Neural progenitor cell (in vitro differentiated cells): ENCODE data around the gene HHAT. TPM values are rescaled to one million over a fixed set of nuclear protein-coding genes. Genes with fewer than 3 reads are reported as not detected.

ENCODE experiments used
- DNase-seq: peaks from one replicate; pipeline ENCODE4 v3.0.0-alpha.2; 2016; ENCODE audit warnings: low spot score
- H2AFZ ChIP-seq: fragments of 200-600 bp; sonication (generic); replicated peaks from 2 replicates; pipeline ENCODE4 v1.6.1; 2016; ENCODE audit warnings: antibody characterized with exemption
- H3F3A ChIP-seq: fragments of 200-600 bp; sonication (generic); 2 replicates; pipeline ENCODE4 v1.6.1; 2016; ENCODE audit warnings: antibody characterized with exemption, low read depth
- H3K27ac ChIP-seq: fragments of 200-600 bp; sonication (generic); 2 replicates; pipeline ENCODE4 v1.5.1; 2016; ENCODE audit warnings: mild to moderate bottlenecking
- H3K27me3 ChIP-seq: fragments of 200-600 bp; sonication (generic); 2 replicates; pipeline ENCODE4 v1.6.1; 2016; ENCODE audit warnings: mild to moderate bottlenecking, moderate library complexity
- H3K36me3 ChIP-seq: fragments of 200-600 bp; sonication (generic); 2 replicates; pipeline ENCODE4 v1.5.1; 2016
- H3K4me1 ChIP-seq: fragments of 200-600 bp; sonication (generic); 2 replicates; pipeline ENCODE4 v1.6.1; 2016; ENCODE audit warnings: mixed run types
- H3K4me2 ChIP-seq: fragments of 200-600 bp; sonication (generic); 2 replicates; pipeline ENCODE4 v1.6.1; 2016
- H3K4me3 ChIP-seq: fragments of 200-600 bp; sonication (generic); 2 replicates; pipeline ENCODE4 v1.5.1; 2016
- H3K79me2 ChIP-seq: fragments of 200-600 bp; sonication (generic); 2 replicates; pipeline ENCODE4 v1.6.1; 2016; ENCODE audit warnings: low read depth
- H3K9ac ChIP-seq: fragments of 200-600 bp; sonication (generic); 2 replicates; pipeline ENCODE4 v1.6.1; 2016
- H3K9me3 ChIP-seq: fragments of 200-600 bp; sonication (generic); 2 replicates; pipeline ENCODE4 v1.5.1; 2016; ENCODE audit warnings: low read depth
- H4K20me1 ChIP-seq: fragments of 200-600 bp; sonication (generic); 2 replicates; pipeline ENCODE4 v1.6.1; 2016; ENCODE audit warnings: low read depth
- H3K27ac Mint-ChIP-seq: 3 replicates; pipeline ENCODE4 v1.8.0; 2021; ENCODE audit warnings: mixed read lengths
- H3K27me3 Mint-ChIP-seq: 2 replicates; pipeline ENCODE4 v1.8.0; 2022; ENCODE audit warnings: low read depth, mild to moderate bottlenecking, inconsistent platforms, moderate library complexity, mixed read lengths; ENCODE audit not compliant: insufficient read depth
- H3K36me3 Mint-ChIP-seq: 3 replicates; pipeline ENCODE4 v1.8.0; 2021; ENCODE audit warnings: mixed read lengths
- H3K4me1 Mint-ChIP-seq: 3 replicates; pipeline ENCODE4 v1.8.0; 2021; ENCODE audit warnings: mixed read lengths
- H3K4me3 Mint-ChIP-seq: 3 replicates; pipeline ENCODE4 v1.8.0; 2021; ENCODE audit warnings: mild to moderate bottlenecking, moderate library complexity, mixed read lengths
- H3K9me3 Mint-ChIP-seq: 3 replicates; pipeline ENCODE4 v1.8.0; 2020; ENCODE audit warnings: mixed read lengths
- CTCF ChIP-seq: fragments of 200-600 bp; sonication (generic); IDR thresholded peaks from 2 replicates; pipeline ENCODE4 v1.5.1; 2017; ENCODE audit warnings: antibody characterized with exemption, mild to moderate bottlenecking
- EZH2 ChIP-seq: fragments of 200-600 bp; sonication (generic); IDR thresholded peaks from 2 replicates; pipeline ENCODE4 v1.6.1; 2017; ENCODE audit warnings: antibody characterized with exemption, mild to moderate bottlenecking, moderate library complexity
- EZH2phosphoT487 ChIP-seq: fragments of 200-600 bp; sonication (generic); IDR thresholded peaks from 2 replicates; pipeline ENCODE4 v1.6.1; 2017; ENCODE audit warnings: antibody characterized with exemption
- total RNA-seq: library from RNA; depleted of rRNA; stranded (reverse); fragments of >200 nt; gene quantifications from 2 replicates; pipeline ENCODE4 v1.2.3, GENCODE V29; 2015; ENCODE audit warnings: low replicate concordance

HHAT gene
- total RNA-seq, 1 donor from 2014 or later, result 10.3 TPM

- Histone ChIP-seq H3F3A (no peaks in the 10 kb centered on the region), H3K27me3 (no peaks in the 10 kb centered on the region), H3K79me2 (no peaks in the 10 kb centered on the region), H3K9ac (no peak overlapping the region), H3K4me1 (no peaks in the 10 kb centered on the region), H3K27ac (no peak overlapping the region), H3K4me2 (no peak overlapping the region), H3K9me3 (no peaks in the 10 kb centered on the region), H4K20me1 (no peaks in the 10 kb centered on the region), H3K36me3 (no peaks in the 10 kb centered on the region), H3K4me3 (no peak overlapping the region), H2AFZ (no peak overlapping the region)
- Mint-ChIP-seq H3K4me3 (no peak overlapping the region), H3K4me1 (no peaks in the 10 kb centered on the region), H3K36me3 (no peaks in the 10 kb centered on the region), H3K27ac (no peak overlapping the region), H3K9me3 (no peaks in the 10 kb centered on the region), H3K27me3 (no peaks in the 10 kb centered on the region)
- no peak for DNase-seq
- TF ChIP-seq CTCF, result no peak
- TF ChIP-seq EZH2, result no peak
- no peak for TF ChIP-seq EZH2phosphoT487
Observed at GRCh38 chr1:210499956-210500355, 171.3 kb downstream of the HHAT start.

- Histone ChIP-seq H2AFZ (no peak overlapping the region), H4K20me1 (no peaks in the 10 kb centered on the region), H3K79me2 (no peaks in the 10 kb centered on the region), H3F3A (no peaks in the 10 kb centered on the region), H3K36me3 (no peaks in the 10 kb centered on the region), H3K9ac (no peak overlapping the region), H3K4me1 (no peaks in the 10 kb centered on the region), H3K27ac (no peak overlapping the region), H3K27me3 (no peaks in the 10 kb centered on the region), H3K4me3 (no peak overlapping the region), H3K4me2 (no peak overlapping the region), H3K9me3 (no peaks in the 10 kb centered on the region)
- Mint-ChIP-seq H3K4me1 (peaks cover 6% of the 10 kb centered on the region), H3K36me3 (no peaks in the 10 kb centered on the region), H3K27ac (no peak overlapping the region), H3K9me3 (no peaks in the 10 kb centered on the region), H3K27me3 (no peaks in the 10 kb centered on the region), H3K4me3 (no peak overlapping the region)
- DNase-seq, result no peak
- TF ChIP-seq EZH2phosphoT487, result no peak
- no peak for TF ChIP-seq EZH2
- no peak for TF ChIP-seq CTCF
Observed at GRCh38 chr1:210500831-210501230, 172.1 kb downstream of the HHAT start.

- Histone ChIP-seq H3F3A (no peaks in the 10 kb centered on the region), H3K27ac (no peak overlapping the region), H3K36me3 (no peaks in the 10 kb centered on the region), H4K20me1 (no peaks in the 10 kb centered on the region), H2AFZ (no peak overlapping the region), H3K9ac (no peak overlapping the region), H3K79me2 (no peaks in the 10 kb centered on the region), H3K4me1 (no peaks in the 10 kb centered on the region), H3K4me3 (no peak overlapping the region), H3K4me2 (no peak overlapping the region), H3K27me3 (no peaks in the 10 kb centered on the region), H3K9me3 (no peaks in the 10 kb centered on the region)
- no peak overlapping the region for H3K27ac Mint-ChIP-seq
- H3K9me3 Mint-ChIP-seq, result no peaks in the 10 kb centered on the region
- H3K4me3 Mint-ChIP-seq, result no peak overlapping the region
- TF ChIP-seq CTCF, result no peak
- no peak for TF ChIP-seq EZH2phosphoT487
- no peak for TF ChIP-seq EZH2
- peaks cover 11% of the 10 kb centered on the region for H3K4me1 Mint-ChIP-seq
- no peak for DNase-seq
- no peaks in the 10 kb centered on the region for H3K36me3 Mint-ChIP-seq
- H3K27me3 Mint-ChIP-seq, result no peaks in the 10 kb centered on the region
Observed at GRCh38 chr1:210504286-210504685, 175.6 kb downstream of the HHAT start.
